Gastroesophageal sphincter (tissue), 4 donors: ENCODE data around the gene ATG13. TPM values are rescaled to one million over a fixed set of nuclear protein-coding genes. Genes with fewer than 3 reads are reported as not detected.
A peak's percentile ranks its signal among the peaks of the same experiment; 100 is the strongest.

Experiments used
- ATAC-seq: fragments of 150-250 bp; one replicate; pipeline ENCODE4 v1.9.1; 2016; ENCODE audit warnings: mild to moderate bottlenecking, moderate library complexity
- H3K27ac ChIP-seq, 4 donors: fragments of 200-600 bp; sonication (generic) in 3 of 4; 1 replicate in 3 of 4; 2 replicates in 1 of 4; pipeline ENCODE4 v1.5.1; 2016 to 2019
- H3K27me3 ChIP-seq: fragments of 200-600 bp; sonication (generic); one replicate; pipeline ENCODE4 v1.5.1; 2019
- H3K36me3 ChIP-seq, 2 donors: fragments of 200-600 bp; sonication (generic); one replicate each; pipeline ENCODE4 v1.5.1; 2019; ENCODE audit warnings: control low read depth in 1 of 2
- H3K4me1 ChIP-seq, 3 donors: fragments of 200-600 bp; sonication (generic); 1 replicate in 2 of 3; 2 replicates in 1 of 3; pipeline ENCODE4 v1.5.1; 2016 to 2019; ENCODE audit warnings: control low read depth in 2 of 3
- H3K4me3 ChIP-seq, 2 donors: fragments of 200-600 bp; sonication (generic); one replicate each; pipeline ENCODE4 v1.5.1; 2019; ENCODE audit warnings: mild to moderate bottlenecking in 1 of 2, moderate library complexity in 1 of 2
- H3K9me3 ChIP-seq, 3 donors: fragments of 200-600 bp; sonication (generic); one replicate each; pipeline ENCODE4 v1.5.1; 2017 to 2019; ENCODE audit warnings: control low read depth in 2 of 3
- EP300 ChIP-seq: sonication (generic); formaldehyde crosslinking; IDR thresholded peaks from one replicate; pipeline ENCODE4 v1.6.1; 2017; ENCODE audit warnings: antibody characterized with exemption, mild to moderate bottlenecking
- POLR2A ChIP-seq, 2 donors: fragments of 450-650 bp; IDR thresholded peaks; one replicate each; pipeline ENCODE4 v1.6.1; 2017; ENCODE audit warnings: antibody characterized with exemption in 2 of 2, mild to moderate bottlenecking in 2 of 2, moderate library complexity in 1 of 2
- POLR2AphosphoS5 ChIP-seq: sonication (generic); formaldehyde crosslinking; IDR thresholded peaks from one replicate; pipeline ENCODE4 v1.6.1; 2017; ENCODE audit warnings: antibody characterized with exemption
- WGBS, 2 donors: methylation state at CpG; one replicate each; pipeline ENCODE4 v1.1.5; 2018; ENCODE audit warnings: low coverage in 1 of 2; 5-methylcytosine and 5-hydroxymethylcytosine counted together
- total RNA-seq, 4 donors: library from RNA; depleted of rRNA; stranded (reverse); fragments of >200 nt; gene quantifications; one replicate each; pipeline ENCODE4 v1.1.0, GENCODE V29; 2016
- TF ChIP-seq, protein P1 (sequence below), 4 experiments: fragments of 200-600 bp in 2 of 4; fragments of 450-650 bp in 2 of 4; sonication (generic) in 1 of 4; IDR thresholded peaks; one replicate each; pipeline ENCODE4 v1.5.1; 2017 to 2019; ENCODE audit warnings: antibody characterized with exemption in 4 of 4, mild to moderate bottlenecking in 2 of 4, moderate library complexity in 2 of 4

Gene ATG13
- total RNA-seq, 4 donors from 2014 or later, result 47.8 to 81.1 (median 69.5) TPM

GRCh38 chr11:46695345-46696211, 78.2 kb downstream of the ATG13 start:
- ATAC-seq, result no peak
- Histone ChIP-seq H3K4me3 (no peak overlapping the region), H3K27ac (peak overlapping the region in 3 of 4 donors; percentile 48 to 53 (median 50)), H3K27me3 (no peaks in the 10 kb centered on the region), H3K4me1 (peaks cover 0 to 64% (median 42%) of the 10 kb centered on the region in 3 donors), H3K9me3 (no peaks in the 10 kb centered on the region), H3K36me3 (peaks cover 0 to 65% of the 10 kb centered on the region in 2 donors)
- no peak for TF ChIP-seq EP300
- no peak for TF ChIP-seq POLR2A (IDR thresholded peaks at IDR 0.05)
- TF ChIP-seq, protein P1, sequence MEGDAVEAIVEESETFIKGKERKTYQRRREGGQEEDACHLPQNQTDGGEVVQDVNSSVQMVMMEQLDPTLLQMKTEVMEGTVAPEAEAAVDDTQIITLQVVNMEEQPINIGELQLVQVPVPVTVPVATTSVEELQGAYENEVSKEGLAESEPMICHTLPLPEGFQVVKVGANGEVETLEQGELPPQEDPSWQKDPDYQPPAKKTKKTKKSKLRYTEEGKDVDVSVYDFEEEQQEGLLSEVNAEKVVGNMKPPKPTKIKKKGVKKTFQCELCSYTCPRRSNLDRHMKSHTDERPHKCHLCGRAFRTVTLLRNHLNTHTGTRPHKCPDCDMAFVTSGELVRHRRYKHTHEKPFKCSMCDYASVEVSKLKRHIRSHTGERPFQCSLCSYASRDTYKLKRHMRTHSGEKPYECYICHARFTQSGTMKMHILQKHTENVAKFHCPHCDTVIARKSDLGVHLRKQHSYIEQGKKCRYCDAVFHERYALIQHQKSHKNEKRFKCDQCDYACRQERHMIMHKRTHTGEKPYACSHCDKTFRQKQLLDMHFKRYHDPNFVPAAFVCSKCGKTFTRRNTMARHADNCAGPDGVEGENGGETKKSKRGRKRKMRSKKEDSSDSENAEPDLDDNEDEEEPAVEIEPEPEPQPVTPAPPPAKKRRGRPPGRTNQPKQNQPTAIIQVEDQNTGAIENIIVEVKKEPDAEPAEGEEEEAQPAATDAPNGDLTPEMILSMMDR (IDR thresholded peaks at IDR 0.05), result no peak
- no peak for TF ChIP-seq POLR2AphosphoS5
- WGBS, 2 donors, result 83 to 100% methylated on average over 1 to 2 of the region's 12 CpGs

- WGBS, 2 donors, result 60% methylated on average over 1 of the region's 11 CpGs; no CpG with 5 or more reads in 1 of the 2 donors
- H3K27me3 ChIP-seq, result no peaks in the 10 kb centered on the region
- H3K27ac ChIP-seq, result peak overlapping the region in 3 of 4 donors; percentile 18 to 53 (median 48)
- H3K4me1 ChIP-seq, result peaks cover 0 to 64% (median 42%) of the 10 kb centered on the region in 3 donors
- H3K4me3 ChIP-seq, result no peak overlapping the region
- H3K36me3 ChIP-seq, result peaks cover 0 to 59% of the 10 kb centered on the region in 2 donors
- ATAC-seq, result no peak
- no peaks in the 10 kb centered on the region for H3K9me3 ChIP-seq
- TF ChIP-seq, protein P1 (IDR thresholded peaks at IDR 0.05), result no peak
- no peak for TF ChIP-seq POLR2A (IDR thresholded peaks at IDR 0.05)
- TF ChIP-seq POLR2AphosphoS5, result no peak
- TF ChIP-seq EP300, result no peak
Observed at GRCh38 chr11:46696212-46696558, 78.8 kb downstream of the ATG13 start.

DNA sequence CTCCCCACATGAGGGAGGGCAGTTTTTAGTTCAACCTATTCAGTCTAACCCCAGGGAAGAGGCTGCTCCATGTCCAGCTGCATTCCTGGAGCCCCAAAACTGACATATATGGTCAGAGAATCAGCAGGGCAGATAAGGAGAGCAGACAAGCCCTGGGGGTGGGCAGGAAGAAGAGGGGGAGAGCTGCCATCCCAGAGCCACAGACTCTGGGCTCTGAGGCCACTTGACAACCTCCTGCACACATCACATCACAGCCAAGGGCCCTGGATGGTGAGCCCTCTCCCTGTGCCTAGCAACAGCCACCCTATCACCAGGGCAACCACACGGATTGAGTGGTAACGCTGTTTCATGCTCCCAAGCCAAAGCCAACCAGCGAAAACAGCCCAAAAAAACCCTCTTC, 80.0 kb downstream of the ATG13 start:
- no peak for TF ChIP-seq POLR2A (IDR thresholded peaks at IDR 0.05)
- TF ChIP-seq, protein P1 (IDR thresholded peaks at IDR 0.05), result no peak
- no peak for TF ChIP-seq POLR2AphosphoS5
- no peak for TF ChIP-seq EP300
- Histone ChIP-seq H3K27me3 (no peaks in the 10 kb centered on the region), H3K9me3 (no peaks in the 10 kb centered on the region), H3K4me3 (peak overlapping the region in 1 of 2 donors; percentile 10), H3K27ac (peak overlapping the region in 3 of 4 donors; percentile 53 to 59 (median 55)), H3K36me3 (peaks cover 0 to 52% of the 10 kb centered on the region in 2 donors), H3K4me1 (peaks cover 0 to 75% (median 52%) of the 10 kb centered on the region in 3 donors)
- ATAC-seq, result no peak
- WGBS, 2 donors, result 45 to 50% methylated on average over 2 to 3 of the region's 3 CpGs

DNA sequence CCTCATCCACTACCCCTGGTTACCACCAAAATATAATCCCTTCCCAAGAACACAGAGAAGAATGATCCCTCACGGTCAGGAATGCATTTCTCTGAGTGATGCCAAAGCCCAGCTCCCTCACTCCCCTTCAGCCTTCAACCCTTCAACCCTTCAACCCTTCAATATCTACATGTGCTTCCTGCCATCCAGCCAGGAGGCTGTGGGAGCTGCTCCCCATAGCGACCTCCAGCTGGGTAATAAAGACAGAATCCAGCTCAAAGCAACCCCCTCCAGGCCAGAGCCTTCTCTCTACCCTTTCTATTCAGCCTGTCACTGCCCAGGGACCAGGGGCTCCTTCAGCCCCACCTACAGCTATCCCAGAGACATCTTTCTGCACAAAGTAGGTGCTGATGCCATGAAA, 80.4 kb downstream of the ATG13 start:
- WGBS, 2 donors, result 0 to 20% methylated on average over 1 of the region's 2 CpGs
- Histone ChIP-seq H3K27me3 (no peaks in the 10 kb centered on the region), H3K4me1 (peaks cover 0 to 79% (median 53%) of the 10 kb centered on the region in 3 donors), H3K4me3 (peak overlapping the region in 1 of 2 donors; percentile 13), H3K36me3 (peaks cover 0 to 52% of the 10 kb centered on the region in 2 donors), H3K27ac (peak overlapping the region in 3 of 4 donors; percentile 53 to 59 (median 55)), H3K9me3 (no peaks in the 10 kb centered on the region)
- TF ChIP-seq, protein P1 (IDR thresholded peaks at IDR 0.05), result no peak
- TF ChIP-seq POLR2A (IDR thresholded peaks at IDR 0.05) (no peak), POLR2AphosphoS5 (no peak), EP300 (no peak)
- no peak for ATAC-seq
